K562 (cell line): ENCODE measurements around the gene CD47.

Experiments used
- FOS ChIP-seq: IDR thresholded peaks from 3 replicates; pipeline ENCODE4 v1.6.1; 2011; ENCODE audit not compliant: insufficient read length; ENCODE audit errors: extremely low read depth
- HDAC6 ChIP-seq: IDR thresholded peaks from 2 replicates; pipeline ENCODE4 v1.6.1; 2012; ENCODE audit warnings: low read depth, mild to moderate bottlenecking, control low read depth, inconsistent platforms, low read length, moderate library complexity
- RFX5 ChIP-seq: IDR thresholded peaks from 2 replicates; pipeline ENCODE4 v1.6.1; 2011; ENCODE audit warnings: low read depth, mild to moderate bottlenecking, improper control_type of control experiment, low read length
- ZBTB17 ChIP-seq: fragments of 450-650 bp; formaldehyde crosslinking; IDR thresholded peaks from 2 replicates; pipeline ENCODE4 v1.4.0; 2020; ENCODE audit warnings: mild to moderate bottlenecking

GRCh38 chr3:108122276-108122675, 31.4 kb upstream of the CD47 start:
- no peak for TF ChIP-seq ZBTB17 (CRISPR knock-in tag)
- no peak for TF ChIP-seq RFX5
- TF ChIP-seq FOS: no peak
- TF ChIP-seq HDAC6: no peak
